WTC11 (cell line): ENCODE results near the gene ZNF507. TPM values are rescaled to one million over a fixed set of nuclear protein-coding genes. Genes with fewer than 3 reads are reported as not detected.

ENCODE experiments used
- ATAC-seq: fragments of 200-7000 bp; cut with Tn5 transposase; 2 replicates; pipeline ENCODE4 v1.10.0; 2021; ENCODE audit warnings: mild to moderate bottlenecking, moderate library complexity
- CTCF ChIA-PET: fragments of 300-600 bp; sonication (Branson Sonifier 250); formaldehyde crosslinking; loops from one replicate; lab custom pipeline; 2021; ENCODE audit warnings: antibody characterized with exemption; lab: Charles Lee
- POLR2A ChIA-PET: fragments of 350-600 bp; sonication (Branson Sonifier 250); formaldehyde crosslinking; loops from one replicate; lab custom pipeline; 2021; ENCODE audit warnings: antibody characterized with exemption; lab: Charles Lee
- DNase-seq: peaks from one replicate; pipeline ENCODE4 v3.0.0; 2021; ENCODE audit warnings: low spot score
- H3K27ac Mint-ChIP-seq: 2 replicates; pipeline ENCODE4 v1.8.0; 2021; ENCODE audit warnings: mixed read lengths
- H3K27me3 Mint-ChIP-seq: 2 replicates; pipeline ENCODE4 v1.8.0; 2021; ENCODE audit warnings: low read depth, mild to moderate bottlenecking, moderate library complexity, mixed read lengths
- H3K36me3 Mint-ChIP-seq: 2 replicates; pipeline ENCODE4 v1.8.0; 2021; ENCODE audit warnings: mixed read lengths
- H3K4me1 Mint-ChIP-seq: 2 replicates; pipeline ENCODE4 v1.8.0; 2022; ENCODE audit warnings: mixed read lengths
- H3K4me3 Mint-ChIP-seq: 2 replicates; pipeline ENCODE4 v1.8.0; 2021; ENCODE audit warnings: mild to moderate bottlenecking, moderate library complexity, mixed read lengths
- H3K9me3 Mint-ChIP-seq: 2 replicates; pipeline ENCODE4 v1.8.0; 2021; ENCODE audit warnings: mixed read lengths
- ETV6 ChIP-seq: sonication (generic); formaldehyde crosslinking; IDR thresholded peaks from 2 replicates; pipeline ENCODE4 v1.8.1; 2022; ENCODE audit warnings: mild to moderate bottlenecking, missing genetic modification reagents
- GABPB1 ChIP-seq: sonication (generic); formaldehyde crosslinking; IDR thresholded peaks from 2 replicates; pipeline ENCODE4 v1.8.1; 2023; ENCODE audit warnings: mild to moderate bottlenecking, missing genetic modification reagents
- GTF2I ChIP-seq: fragments of 250-450 bp; sonication (Bioruptor Pico); conservative IDR thresholded peaks from 2 replicates; pipeline ENCODE4 v1.4.0; 2021; ENCODE audit warnings: mild to moderate bottlenecking
- JUN ChIP-seq: sonication (generic); formaldehyde crosslinking; IDR thresholded peaks from 2 replicates; pipeline ENCODE4 v1.8.0; 2023; ENCODE audit warnings: mild to moderate bottlenecking, missing genetic modification reagents
- MXD4 ChIP-seq: fragments of 250-450 bp; sonication (Bioruptor Pico); IDR thresholded peaks from 2 replicates; pipeline ENCODE4 v1.8.0; 2021; ENCODE audit warnings: mild to moderate bottlenecking, moderate library complexity, borderline replicate concordance
- MYBL2 ChIP-seq: sonication (generic); formaldehyde crosslinking; IDR thresholded peaks from 2 replicates; pipeline ENCODE4 v1.8.1; 2023; ENCODE audit warnings: mild to moderate bottlenecking, moderate library complexity, missing genetic modification reagents
- OVOL2 ChIP-seq: fragments of 250-450 bp; sonication (Bioruptor Pico); IDR thresholded peaks from 2 replicates; pipeline ENCODE4 v1.9.0; 2021; ENCODE audit warnings: mild to moderate bottlenecking, borderline replicate concordance
- RELA ChIP-seq: sonication (generic); formaldehyde crosslinking; IDR thresholded peaks from 2 replicates; pipeline ENCODE4 v1.8.1; 2022; ENCODE audit warnings: missing genetic modification reagents, mild to moderate bottlenecking, borderline replicate concordance
- TEAD1 ChIP-seq: sonication (generic); formaldehyde crosslinking; IDR thresholded peaks from 2 replicates; pipeline ENCODE4 v1.8.0; 2022; ENCODE audit warnings: mild to moderate bottlenecking, missing genetic modification reagents
- TEAD4 ChIP-seq: sonication (generic); formaldehyde crosslinking; IDR thresholded peaks from 2 replicates; pipeline ENCODE4 v1.8.0; 2022; ENCODE audit warnings: mild to moderate bottlenecking, missing genetic modification reagents
- ZNF219 ChIP-seq: sonication (generic); formaldehyde crosslinking; IDR thresholded peaks from 2 replicates; pipeline ENCODE4 v1.8.0; 2023; ENCODE audit warnings: missing genetic modification reagents, mild to moderate bottlenecking, borderline replicate concordance
- total RNA-seq: library from RNA; stranded (reverse); gene quantifications from 3 replicates; pipeline ENCODE4 v1.2.3, GENCODE V29; 2021
- TF ChIP-seq, protein P1 (sequence below): fragments of 200-600 bp; IDR thresholded peaks from 2 replicates; pipeline ENCODE4 v1.8.0; 2022; ENCODE audit warnings: antibody characterized with exemption
- TF ChIP-seq, protein P2 (sequence below): fragments of 250-450 bp; sonication (Bioruptor Pico); IDR thresholded peaks from 2 replicates; pipeline ENCODE4 v1.8.0; 2021; ENCODE audit warnings: mild to moderate bottlenecking
- TF ChIP-seq, protein P3 (sequence below): sonication (generic); formaldehyde crosslinking; IDR thresholded peaks from 2 replicates; pipeline ENCODE4 v1.8.0; 2023; ENCODE audit warnings: missing genetic modification reagents, mild to moderate bottlenecking, borderline replicate concordance
- TF ChIP-seq, protein P4 (sequence below): sonication (generic); formaldehyde crosslinking; IDR thresholded peaks from 2 replicates; pipeline ENCODE4 v1.8.0; 2022; ENCODE audit warnings: mild to moderate bottlenecking, missing genetic modification reagents

Gene ZNF507
- total RNA-seq, 1 experiment from 2014 or later: 27.6 TPM

DNA sequence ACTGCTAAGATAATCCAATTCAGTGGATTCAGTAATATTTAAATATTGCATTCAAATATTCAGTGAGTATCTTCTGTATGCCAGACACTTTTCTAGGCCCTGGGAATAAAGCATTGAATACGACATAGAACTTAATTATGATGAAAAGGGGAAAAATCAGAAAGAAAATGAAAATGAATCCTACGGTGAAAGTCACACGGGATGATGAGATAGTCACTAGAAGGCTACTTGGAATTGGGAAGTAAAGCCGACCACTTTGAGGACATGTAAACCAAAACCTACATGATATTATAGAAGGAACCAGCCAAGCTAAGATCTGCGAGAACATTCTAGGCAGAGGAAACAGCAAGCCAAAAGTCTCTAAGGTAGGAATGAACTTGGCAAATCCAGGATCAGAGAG, 70.3 kb downstream of the ZNF507 start:
- Mint-ChIP-seq H3K36me3 (peaks cover 54% of the 10 kb centered on the region), H3K27me3 (no peaks in the 10 kb centered on the region), H3K4me3 (no peak overlapping the region), H3K4me1 (peaks cover 5% of the 10 kb centered on the region), H3K9me3 (no peaks in the 10 kb centered on the region), H3K27ac (no peak overlapping the region)
- CTCF ChIA-PET: interaction anchor here (0.9 kb wide), 1 partner anchor 10 kb away, joined by 3 read pairs; the partner anchor contains the start of gene DPY19L3
- ATAC-seq: no peak
- TF ChIP-seq TEAD4 (CRISPR knock-in tag) (no peak), GABPB1 (CRISPR knock-in tag) (no peak), ZNF219 (CRISPR knock-in tag) (no peak)
- TF ChIP-seq, protein P1, sequence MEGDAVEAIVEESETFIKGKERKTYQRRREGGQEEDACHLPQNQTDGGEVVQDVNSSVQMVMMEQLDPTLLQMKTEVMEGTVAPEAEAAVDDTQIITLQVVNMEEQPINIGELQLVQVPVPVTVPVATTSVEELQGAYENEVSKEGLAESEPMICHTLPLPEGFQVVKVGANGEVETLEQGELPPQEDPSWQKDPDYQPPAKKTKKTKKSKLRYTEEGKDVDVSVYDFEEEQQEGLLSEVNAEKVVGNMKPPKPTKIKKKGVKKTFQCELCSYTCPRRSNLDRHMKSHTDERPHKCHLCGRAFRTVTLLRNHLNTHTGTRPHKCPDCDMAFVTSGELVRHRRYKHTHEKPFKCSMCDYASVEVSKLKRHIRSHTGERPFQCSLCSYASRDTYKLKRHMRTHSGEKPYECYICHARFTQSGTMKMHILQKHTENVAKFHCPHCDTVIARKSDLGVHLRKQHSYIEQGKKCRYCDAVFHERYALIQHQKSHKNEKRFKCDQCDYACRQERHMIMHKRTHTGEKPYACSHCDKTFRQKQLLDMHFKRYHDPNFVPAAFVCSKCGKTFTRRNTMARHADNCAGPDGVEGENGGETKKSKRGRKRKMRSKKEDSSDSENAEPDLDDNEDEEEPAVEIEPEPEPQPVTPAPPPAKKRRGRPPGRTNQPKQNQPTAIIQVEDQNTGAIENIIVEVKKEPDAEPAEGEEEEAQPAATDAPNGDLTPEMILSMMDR: no peak
- TF ChIP-seq, protein P2, sequence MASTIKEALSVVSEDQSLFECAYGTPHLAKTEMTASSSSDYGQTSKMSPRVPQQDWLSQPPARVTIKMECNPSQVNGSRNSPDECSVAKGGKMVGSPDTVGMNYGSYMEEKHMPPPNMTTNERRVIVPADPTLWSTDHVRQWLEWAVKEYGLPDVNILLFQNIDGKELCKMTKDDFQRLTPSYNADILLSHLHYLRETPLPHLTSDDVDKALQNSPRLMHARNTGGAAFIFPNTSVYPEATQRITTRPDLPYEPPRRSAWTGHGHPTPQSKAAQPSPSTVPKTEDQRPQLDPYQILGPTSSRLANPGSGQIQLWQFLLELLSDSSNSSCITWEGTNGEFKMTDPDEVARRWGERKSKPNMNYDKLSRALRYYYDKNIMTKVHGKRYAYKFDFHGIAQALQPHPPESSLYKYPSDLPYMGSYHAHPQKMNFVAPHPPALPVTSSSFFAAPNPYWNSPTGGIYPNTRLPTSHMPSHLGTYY (CRISPR knock-in tag): no peak
- TF ChIP-seq, protein P3, sequence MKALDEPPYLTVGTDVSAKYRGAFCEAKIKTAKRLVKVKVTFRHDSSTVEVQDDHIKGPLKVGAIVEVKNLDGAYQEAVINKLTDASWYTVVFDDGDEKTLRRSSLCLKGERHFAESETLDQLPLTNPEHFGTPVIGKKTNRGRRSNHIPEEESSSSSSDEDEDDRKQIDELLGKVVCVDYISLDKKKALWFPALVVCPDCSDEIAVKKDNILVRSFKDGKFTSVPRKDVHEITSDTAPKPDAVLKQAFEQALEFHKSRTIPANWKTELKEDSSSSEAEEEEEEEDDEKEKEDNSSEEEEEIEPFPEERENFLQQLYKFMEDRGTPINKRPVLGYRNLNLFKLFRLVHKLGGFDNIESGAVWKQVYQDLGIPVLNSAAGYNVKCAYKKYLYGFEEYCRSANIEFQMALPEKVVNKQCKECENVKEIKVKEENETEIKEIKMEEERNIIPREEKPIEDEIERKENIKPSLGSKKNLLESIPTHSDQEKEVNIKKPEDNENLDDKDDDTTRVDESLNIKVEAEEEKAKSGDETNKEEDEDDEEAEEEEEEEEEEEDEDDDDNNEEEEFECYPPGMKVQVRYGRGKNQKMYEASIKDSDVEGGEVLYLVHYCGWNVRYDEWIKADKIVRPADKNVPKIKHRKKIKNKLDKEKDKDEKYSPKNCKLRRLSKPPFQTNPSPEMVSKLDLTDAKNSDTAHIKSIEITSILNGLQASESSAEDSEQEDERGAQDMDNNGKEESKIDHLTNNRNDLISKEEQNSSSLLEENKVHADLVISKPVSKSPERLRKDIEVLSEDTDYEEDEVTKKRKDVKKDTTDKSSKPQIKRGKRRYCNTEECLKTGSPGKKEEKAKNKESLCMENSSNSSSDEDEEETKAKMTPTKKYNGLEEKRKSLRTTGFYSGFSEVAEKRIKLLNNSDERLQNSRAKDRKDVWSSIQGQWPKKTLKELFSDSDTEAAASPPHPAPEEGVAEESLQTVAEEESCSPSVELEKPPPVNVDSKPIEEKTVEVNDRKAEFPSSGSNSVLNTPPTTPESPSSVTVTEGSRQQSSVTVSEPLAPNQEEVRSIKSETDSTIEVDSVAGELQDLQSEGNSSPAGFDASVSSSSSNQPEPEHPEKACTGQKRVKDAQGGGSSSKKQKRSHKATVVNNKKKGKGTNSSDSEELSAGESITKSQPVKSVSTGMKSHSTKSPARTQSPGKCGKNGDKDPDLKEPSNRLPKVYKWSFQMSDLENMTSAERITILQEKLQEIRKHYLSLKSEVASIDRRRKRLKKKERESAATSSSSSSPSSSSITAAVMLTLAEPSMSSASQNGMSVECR: no peak
- POLR2A ChIA-PET: interaction anchor here (0.8 kb wide), 1 partner anchor 9 kb away, joined by 3 read pairs; no protein-coding TSS in a partner anchor
- DNase-seq: no peak

DNA sequence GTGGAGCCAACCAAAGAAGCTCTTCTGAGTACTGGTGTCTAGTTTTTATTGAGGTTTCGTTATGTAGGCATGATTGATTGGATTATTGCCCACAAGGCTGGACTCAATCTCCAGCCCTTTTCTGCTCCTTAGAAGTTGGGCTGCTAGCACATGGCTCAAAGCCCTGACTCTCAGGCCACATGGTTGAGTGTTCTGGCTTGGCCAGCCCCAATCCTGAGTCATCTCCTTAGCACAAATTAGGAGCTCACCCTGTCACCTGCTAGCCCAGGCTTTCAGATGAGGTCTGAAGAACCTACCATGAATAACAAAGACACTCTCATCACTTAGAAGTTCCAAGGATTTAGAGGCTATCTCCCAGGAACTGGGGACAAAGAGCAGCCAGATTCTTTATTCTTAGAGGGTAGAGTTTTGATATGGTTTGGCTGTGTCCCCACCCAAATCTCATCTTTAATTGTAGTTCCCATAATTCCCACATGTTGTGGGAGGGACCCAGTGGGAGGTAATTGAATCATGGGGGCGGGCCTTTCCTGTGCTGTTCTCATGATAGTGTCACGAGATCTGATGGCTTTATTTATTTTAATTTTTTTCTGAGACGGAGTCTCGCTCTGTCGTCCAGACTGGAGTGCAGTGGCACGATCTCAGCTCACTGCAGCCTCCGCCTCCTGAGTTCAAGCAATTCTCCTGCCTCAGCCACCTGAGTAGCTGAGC, 71.5 kb downstream of the ZNF507 start:
- Mint-ChIP-seq H3K36me3 (peaks cover 48% of the 10 kb centered on the region), H3K27me3 (no peaks in the 10 kb centered on the region), H3K4me1 (peaks cover 5% of the 10 kb centered on the region), H3K9me3 (no peaks in the 10 kb centered on the region), H3K27ac (no peak overlapping the region), H3K4me3 (no peak overlapping the region)
- POLR2A ChIA-PET: interaction anchor here (0.5 kb wide), 1 partner anchor 21 kb away, joined by 11 read pairs; no protein-coding TSS in a partner anchor
- TF ChIP-seq TEAD1 (CRISPR knock-in tag): no peak
- TF ChIP-seq ETV6: no peak
- TF ChIP-seq, protein P4, sequence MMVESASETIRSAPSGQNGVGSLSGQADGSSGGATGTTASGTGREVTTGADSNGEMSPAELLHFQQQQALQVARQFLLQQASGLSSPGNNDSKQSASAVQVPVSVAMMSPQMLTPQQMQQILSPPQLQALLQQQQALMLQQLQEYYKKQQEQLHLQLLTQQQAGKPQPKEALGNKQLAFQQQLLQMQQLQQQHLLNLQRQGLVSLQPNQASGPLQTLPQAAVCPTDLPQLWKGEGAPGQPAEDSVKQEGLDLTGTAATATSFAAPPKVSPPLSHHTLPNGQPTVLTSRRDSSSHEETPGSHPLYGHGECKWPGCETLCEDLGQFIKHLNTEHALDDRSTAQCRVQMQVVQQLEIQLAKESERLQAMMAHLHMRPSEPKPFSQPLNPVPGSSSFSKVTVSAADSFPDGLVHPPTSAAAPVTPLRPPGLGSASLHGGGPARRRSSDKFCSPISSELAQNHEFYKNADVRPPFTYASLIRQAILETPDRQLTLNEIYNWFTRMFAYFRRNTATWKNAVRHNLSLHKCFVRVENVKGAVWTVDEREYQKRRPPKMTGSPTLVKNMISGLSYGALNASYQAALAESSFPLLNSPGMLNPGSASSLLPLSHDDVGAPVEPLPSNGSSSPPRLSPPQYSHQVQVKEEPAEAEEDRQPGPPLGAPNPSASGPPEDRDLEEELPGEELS (CRISPR knock-in tag): no peak
- TF ChIP-seq, protein P3: no peak
- no peak for TF ChIP-seq GTF2I (CRISPR knock-in tag)
- TF ChIP-seq JUN (CRISPR knock-in tag): no peak
- no peak for TF ChIP-seq MYBL2 (CRISPR knock-in tag)
- TF ChIP-seq MXD4 (CRISPR knock-in tag): no peak
- no peak for TF ChIP-seq OVOL2
- no peak for TF ChIP-seq RELA
- CTCF ChIA-PET: no interaction called here
- ATAC-seq: no peak
- DNase-seq: no peak
